ENCODE data around the gene BCL7A.

Gene BCL7A

GRCh38 chr12:122060081-122060501, 38.4 kb downstream of the BCL7A start:
- POLR2A ChIA-PET = interaction anchor here (0.7 kb wide), 1 partner anchor 171 kb away, joined by 3 read pairs; no protein-coding TSS in a partner anchor
- DNase-seq (ENCODE audit: low read depth, low spot score) = no peak
- TF ChIP-seq CTCF (IDR thresholded peaks at IDR 0.05; ENCODE audit: insufficient read depth, low read length, missing control alignments) = no peak
- H3K4me3 ChIP-seq (ENCODE audit: low read depth, low read length) = no peak overlapping the region
- CTCF ChIA-PET = interaction anchor here (0.6 to 16.8 kb wide), 3 partner anchors 9 to 63 kb away, joined by 3 to 504 read pairs (median 4); no protein-coding TSS in a partner anchor

GRCh38 chr12:122061253-122061652, 39.6 kb downstream of the BCL7A start:
- DNase-seq (ENCODE audit: low read depth, low spot score) = no peak
- TF ChIP-seq CTCF (IDR thresholded peaks at IDR 0.05; ENCODE audit: insufficient read depth, low read length, missing control alignments) = no peak
- CTCF ChIA-PET = interaction anchor here (1.3 to 6.1 kb wide), 3 partner anchors 10 to 129 kb away, joined by 4 to 51 read pairs (median 4); no protein-coding TSS in a partner anchor
- POLR2A ChIA-PET = no interaction called here
- H3K4me3 ChIP-seq (ENCODE audit: low read depth, low read length) = no peak overlapping the region

GRCh38 chr12:122062832-122063693, 41.4 kb downstream of the BCL7A start:
- ChIA-PET POLR2A (interaction anchor here (0.8 to 1.3 kb wide), 2 partner anchors 15 to 61 kb away, joined by 4 to 6 read pairs; partner anchors contain the start of gene MLXIP), CTCF (interaction anchor here (0.7 to 6.1 kb wide), 17 partner anchors 8 to 146 kb away, joined by 3 to 55 read pairs (median 4); no protein-coding TSS in a partner anchor)
- H3K4me3 ChIP-seq (ENCODE audit: low read depth, low read length) = peak overlapping the region; percentile 25
- DNase-seq (ENCODE audit: low read depth, low spot score) = peak; percentile 61
- TF ChIP-seq CTCF (IDR thresholded peaks at IDR 0.05; ENCODE audit: insufficient read depth, low read length, missing control alignments) = no peak

GRCh38 chr12:122063694-122064024, 42.0 kb downstream of the BCL7A start:
- CTCF ChIA-PET = interaction anchor here (0.7 to 6.1 kb wide), 14 partner anchors 9 to 147 kb away, joined by 3 to 55 read pairs (median 4); no protein-coding TSS in a partner anchor
- no peak for TF ChIP-seq CTCF (IDR thresholded peaks at IDR 0.05; ENCODE audit: insufficient read depth, low read length, missing control alignments)
- no peak for DNase-seq (ENCODE audit: low read depth, low spot score)
- H3K4me3 ChIP-seq (ENCODE audit: low read depth, low read length) = no peak overlapping the region
- POLR2A ChIA-PET = interaction anchor here (0.8 to 1.3 kb wide), 2 partner anchors 15 to 60 kb away, joined by 4 to 6 read pairs; partner anchors contain the start of gene MLXIP

GRCh38 chr12:122064025-122064777, 42.5 kb downstream of the BCL7A start:
- CTCF ChIA-PET = interaction anchor here (1.0 to 6.1 kb wide), 4 partner anchors 9 to 59 kb away, joined by 3 to 55 read pairs (median 27); no protein-coding TSS in a partner anchor
- H3K4me3 ChIP-seq (ENCODE audit: low read depth, low read length) = peak overlapping the region; percentile 37
- DNase-seq (ENCODE audit: low read depth, low spot score) = peak; percentile 81
- peak; percentile 52 for TF ChIP-seq CTCF (IDR thresholded peaks at IDR 0.05; ENCODE audit: insufficient read depth, low read length, missing control alignments)
- POLR2A ChIA-PET = no interaction called here
